Measurements from ENCODE around the gene CFAP92.

CFAP92 gene

GRCh38 chr3:128922804-128923459 is 70.9 kb downstream of the CFAP92 start:
- Histone ChIP-seq H3K9me3 (replicated peaks in 1 of 11) (peaks cover 82 to 100% (median 94%) of the 10 kb centered on the region in 11 experiments), H3K4me1 (peaks cover 0 to 19% (median 15%) of the 10 kb centered on the region in 10 experiments; a peak in 17 of 20 replicates), H3K4me3 (no peak overlapping the region), H4K20me1 (no peaks in the 10 kb centered on the region), H3K27me3 (no peaks in the 10 kb centered on the region), H3K27ac (no peak overlapping the region), H3K4me2 (peak overlapping the region; percentile 27 to 78 (median 62); a peak in 20 of 22 replicates), H3K9ac (no peak overlapping the region), H3K36me3 (peaks cover 12 to 45% (median 35%) of the 10 kb centered on the region in 11 experiments)
- TF ChIP-seq Cebpa-rat (IDR thresholded peaks at IDR 0.05): no peak

DNA sequence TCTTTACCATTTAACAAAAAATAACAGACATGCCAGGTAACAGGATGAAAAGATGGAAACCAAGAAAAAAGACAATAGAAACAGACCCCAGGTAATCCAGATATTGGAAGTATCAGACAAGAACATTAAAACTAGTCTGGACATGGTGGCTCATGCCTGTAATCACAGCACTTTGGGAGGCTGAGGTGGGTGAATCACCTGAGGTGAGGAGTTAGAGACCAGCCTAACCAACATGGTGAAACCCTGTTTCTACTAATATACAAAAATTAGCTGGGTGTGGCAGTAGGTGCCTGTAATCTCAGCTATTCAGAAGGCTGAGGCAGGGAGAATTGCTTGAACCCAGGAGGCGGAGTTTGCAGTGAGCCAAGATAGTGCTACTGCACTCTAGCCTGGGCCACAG is 73.9 kb downstream of the CFAP92 start:
- peaks cover 0 to 19% (median 15%) of the 10 kb centered on the region in 10 experiments; a peak in 17 of 20 replicates for H3K4me1 ChIP-seq
- H3K27me3 ChIP-seq: no peaks in the 10 kb centered on the region
- TF ChIP-seq Cebpa-rat (IDR thresholded peaks at IDR 0.05): no peak
- H3K4me2 ChIP-seq: no peak overlapping the region
- no peaks in the 10 kb centered on the region for H4K20me1 ChIP-seq
- peaks cover 33 to 70% (median 63%) of the 10 kb centered on the region in 11 experiments for H3K36me3 ChIP-seq
- H3K9me3 ChIP-seq (replicated peaks in 1 of 11): peaks cover 53 to 73% (median 67%) of the 10 kb centered on the region in 11 experiments
- no peak overlapping the region; a peak in 1 of 20 replicates for H3K4me3 ChIP-seq
- no peak overlapping the region for H3K9ac ChIP-seq
- H3K27ac ChIP-seq: no peak overlapping the region

DNA sequence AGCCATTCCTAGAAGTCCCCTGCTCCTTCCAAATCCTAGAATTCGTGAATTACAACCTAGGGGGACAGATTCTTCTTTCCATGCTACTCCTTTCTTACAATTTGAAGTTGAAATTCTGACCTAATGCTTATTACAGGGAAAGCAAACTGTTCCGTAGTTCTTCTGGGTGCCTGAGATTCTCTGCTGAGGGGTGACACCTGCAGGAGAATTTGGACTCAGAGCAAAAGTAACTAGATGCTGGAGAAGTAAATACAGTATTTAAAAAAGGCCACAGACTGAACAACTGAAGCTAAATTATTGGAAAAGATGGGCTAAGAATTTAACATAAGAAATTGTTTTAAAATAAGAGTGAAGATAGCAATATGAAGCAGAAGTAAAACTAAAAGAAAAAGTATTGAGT is 76.6 kb downstream of the CFAP92 start:
- H3K27ac ChIP-seq: no peak overlapping the region
- H3K4me1 ChIP-seq: peaks cover 0 to 2% (median under 1%) of the 10 kb centered on the region in 10 experiments; a peak in 6 of 20 replicates
- no peak overlapping the region; a peak in 1 of 22 replicates for H3K9ac ChIP-seq
- no peak for TF ChIP-seq Cebpa-rat (IDR thresholded peaks at IDR 0.05)
- H3K4me3 ChIP-seq: no peak overlapping the region
- H3K9me3 ChIP-seq (replicated peaks in 1 of 11): peaks cover 36 to 48% (median 44%) of the 10 kb centered on the region in 11 experiments
- peaks cover 60 to 95% (median 89%) of the 10 kb centered on the region in 11 experiments for H3K36me3 ChIP-seq
- no peak overlapping the region for H3K4me2 ChIP-seq
- 0 out of 22 replicates have a peak, but pooled peaks cover 0 to 8% (median 0%) of the 10 kb centered on the region in 11 experiments for H4K20me1 ChIP-seq
- H3K27me3 ChIP-seq: no peaks in the 10 kb centered on the region

- H3K4me3 ChIP-seq: no peak overlapping the region
- H3K4me2 ChIP-seq: no peak overlapping the region
- H3K36me3 ChIP-seq: peaks cover 82 to 100% (median 99%) of the 10 kb centered on the region in 11 experiments
- no peak overlapping the region for H3K9ac ChIP-seq
- TF ChIP-seq Cebpa-rat (IDR thresholded peaks at IDR 0.05): no peak
- peaks cover 0 to 10% (median 0%) of the 10 kb centered on the region in 11 experiments; a peak in 3 of 22 replicates for H4K20me1 ChIP-seq
- no peaks in the 10 kb centered on the region for H3K4me1 ChIP-seq
- H3K27me3 ChIP-seq: no peaks in the 10 kb centered on the region
- no peak overlapping the region for H3K27ac ChIP-seq
- H3K9me3 ChIP-seq (replicated peaks in 1 of 11): peaks cover 18 to 26% (median 22%) of the 10 kb centered on the region in 11 experiments
These were observed 78.8 kb downstream of the CFAP92 start for GRCh38 chr3:128914966-128915645.

GRCh38 chr3:128911911-128912310 is 82.0 kb downstream of the CFAP92 start:
- TF ChIP-seq Cebpa-rat (IDR thresholded peaks at IDR 0.05): no peak
- no peak overlapping the region for H3K4me3 ChIP-seq

DNA sequence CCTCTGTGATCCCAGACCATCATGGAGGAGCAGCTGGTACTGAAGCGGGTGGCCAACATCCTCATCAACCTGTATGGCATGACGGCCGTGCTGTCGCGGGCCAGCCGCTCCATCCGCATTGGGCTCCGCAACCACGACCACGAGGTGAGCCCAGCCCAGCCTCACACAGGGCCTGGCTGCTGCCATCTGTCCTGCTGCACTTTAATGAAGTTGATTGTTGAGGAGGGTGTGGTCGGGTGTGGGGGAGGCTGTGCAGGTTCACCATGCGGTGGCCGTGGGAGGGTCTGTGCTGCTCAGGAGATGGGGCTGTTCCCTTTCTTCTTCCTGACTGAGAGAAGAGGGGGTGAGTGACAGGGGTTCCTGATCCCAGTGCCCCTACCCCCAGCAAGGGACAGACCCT is 83.9 kb downstream of the CFAP92 start:
- Histone ChIP-seq H3K4me2 (no peak overlapping the region), H3K27ac (no peak overlapping the region), H3K4me1 (no peaks in the 10 kb centered on the region), H3K27me3 (no peaks in the 10 kb centered on the region), H3K9me3 (replicated peaks in 1 of 11) (no peaks in the 10 kb centered on the region), H3K9ac (no peak overlapping the region), H3K4me3 (no peak overlapping the region), H3K36me3 (peaks cover 100% of the 10 kb centered on the region in 11 experiments), H4K20me1 (peaks cover 0 to 55% (median 5%) of the 10 kb centered on the region in 11 experiments; a peak in 7 of 22 replicates)
- no peak for TF ChIP-seq Cebpa-rat (IDR thresholded peaks at IDR 0.05)

More at GRCh38 chr3:128911911-128912310, 82.0 kb downstream of the CFAP92 start:
- no peaks in the 10 kb centered on the region for H3K27me3 ChIP-seq
- peaks cover 100% of the 10 kb centered on the region in 11 experiments for H3K36me3 ChIP-seq
- H3K27ac ChIP-seq: no peak overlapping the region
- no peak overlapping the region for H3K9ac ChIP-seq
- H3K4me1 ChIP-seq: no peaks in the 10 kb centered on the region
- H3K9me3 ChIP-seq (replicated peaks in 1 of 11): no peaks in the 10 kb centered on the region
- peaks cover 0 to 37% (median 5%) of the 10 kb centered on the region in 11 experiments; a peak in 7 of 22 replicates for H4K20me1 ChIP-seq
- no peak overlapping the region for H3K4me2 ChIP-seq

DNA sequence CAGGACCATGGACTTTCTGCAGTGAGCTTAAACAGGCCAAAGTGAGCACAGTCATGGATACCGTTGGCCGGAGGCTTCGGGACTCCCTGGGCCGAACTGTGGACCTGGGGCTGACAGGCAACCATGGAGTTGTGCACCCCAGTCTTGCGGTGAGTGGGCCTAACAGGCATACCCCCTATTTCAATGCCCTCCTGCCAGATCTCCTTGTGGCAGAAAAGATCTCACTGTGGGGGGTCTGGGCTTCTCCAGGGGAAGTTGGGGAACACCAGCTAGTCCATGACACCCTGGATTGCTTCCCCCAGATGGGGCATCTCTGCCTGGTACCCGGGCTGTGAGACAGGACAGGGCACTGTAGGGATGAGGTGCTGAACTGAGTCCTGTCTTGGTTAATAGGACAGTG is 84.9 kb downstream of the CFAP92 start:
- TF ChIP-seq Cebpa-rat (IDR thresholded peaks at IDR 0.05): no peak
- H3K27me3 ChIP-seq: no peaks in the 10 kb centered on the region
- no peaks in the 10 kb centered on the region for H3K9me3 ChIP-seq (replicated peaks in 1 of 11)
- H3K4me3 ChIP-seq: no peak overlapping the region
- no peak overlapping the region for H3K27ac ChIP-seq
- no peak overlapping the region for H3K4me2 ChIP-seq
- no peaks in the 10 kb centered on the region for H3K4me1 ChIP-seq
- peaks cover 100% of the 10 kb centered on the region in 11 experiments for H3K36me3 ChIP-seq
- H3K9ac ChIP-seq: no peak overlapping the region; a peak in 1 of 22 replicates
- H4K20me1 ChIP-seq: peaks cover 0 to 65% (median 5%) of the 10 kb centered on the region in 11 experiments; a peak in 8 of 22 replicates

DNA sequence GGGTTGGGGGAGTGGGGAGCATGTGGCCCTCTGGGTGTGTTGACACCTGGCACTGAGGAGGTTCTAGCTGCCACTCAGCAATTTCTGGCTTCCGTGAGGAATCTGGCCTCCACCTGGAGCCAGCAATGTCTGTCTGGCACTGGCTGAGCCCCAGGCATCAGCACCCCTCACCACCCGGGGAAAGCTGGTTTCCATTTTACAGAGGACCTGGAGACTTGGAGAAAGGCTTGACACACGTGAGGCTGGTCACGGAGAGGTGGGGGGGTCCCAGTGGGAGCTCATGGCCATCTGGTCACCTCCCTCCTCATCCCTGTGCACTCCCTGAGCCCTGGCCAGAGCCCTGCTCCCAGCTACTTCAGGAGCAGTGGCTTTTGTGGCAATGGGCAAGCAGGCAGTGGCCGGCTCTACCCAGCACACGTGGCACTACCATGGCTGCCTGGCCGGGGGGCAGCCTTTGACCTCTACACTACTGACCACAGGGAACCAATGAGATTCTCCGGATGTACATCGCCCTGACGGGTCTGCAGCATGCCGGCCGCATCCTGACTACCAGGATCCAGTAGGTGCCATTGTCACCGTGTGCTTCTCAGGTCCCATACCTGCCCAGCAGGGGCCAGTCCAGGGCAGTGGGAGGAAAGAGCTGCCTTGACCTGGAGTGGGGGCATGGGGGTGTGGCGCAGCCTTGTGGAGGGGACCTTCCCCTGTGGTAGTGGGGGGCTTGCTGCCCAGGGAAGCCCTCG is 86.0 kb downstream of the CFAP92 start:
- no peak overlapping the region for H3K27ac ChIP-seq
- peaks cover 100% of the 10 kb centered on the region in 11 experiments for H3K36me3 ChIP-seq
- no peaks in the 10 kb centered on the region; a peak in 1 of 20 replicates for H3K4me1 ChIP-seq
- H3K9ac ChIP-seq: no peak overlapping the region
- H3K27me3 ChIP-seq: no peaks in the 10 kb centered on the region
- TF ChIP-seq Cebpa-rat (IDR thresholded peaks at IDR 0.05): no peak
- peaks cover 0 to 73% (median 5%) of the 10 kb centered on the region in 11 experiments; a peak in 8 of 22 replicates for H4K20me1 ChIP-seq
- no peaks in the 10 kb centered on the region for H3K9me3 ChIP-seq (replicated peaks in 1 of 11)
- H3K4me2 ChIP-seq: no peak overlapping the region
- no peak overlapping the region for H3K4me3 ChIP-seq
